K562 (cell line): ENCODE results near the gene PRR30. TPM values are rescaled to one million over a fixed set of nuclear protein-coding genes. Genes with fewer than 3 reads are reported as not detected.
A peak's percentile ranks its signal among the peaks of the same experiment; 100 is the strongest.

Experiments used
- ATAC-seq: fragments of 200-7000 bp; cut with Tn5 transposase; 3 replicates; pipeline ENCODE4 v1.9.1; 2020; ENCODE audit warnings: moderate library complexity
- BruUV-seq: library from RNA; stranded (reverse); fragments of 400-500 nt; replicated peaks from 2 replicates; lab custom pipeline; 2021; lab: Mats Ljungman, UMichigan
- CTCF ChIA-PET: fragments of 300-600 bp; formaldehyde crosslinking; extraction: SDS; loops from one replicate; lab custom pipeline; 2021; ENCODE audit warnings: low intra/inter-chr PET ratio; lab: Yijun Ruan, JAX
- POLR2A ChIA-PET: fragments of 300-600, 350-650 bp; sonication (Branson Sonifier 250); formaldehyde crosslinking; extraction: SDS; loops from one replicate; lab custom pipeline; 2021; ENCODE audit warnings: antibody characterized with exemption, inconsistent platforms; lab: Yijun Ruan, JAX
- DNase-seq, 4 experiments: peaks; one replicate each; pipeline versions ENCODE4 v3.0.0 to v3.0.0-alpha.2; 2011 to 2018; ENCODE audit warnings: low spot score in 3 of 4, mixed read lengths in 3 of 4; ENCODE audit errors: extremely low read depth in 1 of 4
- FAIRE-seq: peaks from 2 replicates; lab custom pipeline; 2011; peaks lifted over from hg19 to GRCh38; lab: Jason Lieb, UNC
- H2AFZ ChIP-seq: 2 replicates; pipeline ENCODE4 v1.6.0; 2011; ENCODE audit warnings: low read depth, low read length, control low read depth, inconsistent platforms
- H3K27ac ChIP-seq: fragments of 200-600 bp; 3 replicates; pipeline ENCODE4 v1.8.0; 2011; ENCODE audit warnings: low read depth, mild to moderate bottlenecking, control low read depth, inconsistent platforms, low read length, moderate library complexity, mixed read lengths; ENCODE audit errors: extremely low read depth
- H3K27me3 ChIP-seq, 2 experiments: fragments of 300-600 bp in 1 of 2; 2 replicates in 1 of 2; 3 replicates in 1 of 2; pipeline versions ENCODE4 v1.6.0 to v1.8.0; 2011; ENCODE audit warnings: inconsistent platforms in 2 of 2, low read length in 2 of 2, mild to moderate bottlenecking in 1 of 2, mixed read lengths in 1 of 2, moderate library complexity in 1 of 2; ENCODE audit not compliant: control insufficient read depth in 2 of 2, insufficient read depth in 2 of 2
- H3K36me3 ChIP-seq: fragments of 300-600 bp; 3 replicates; pipeline ENCODE4 v1.8.0; 2011; ENCODE audit warnings: mild to moderate bottlenecking, low read length, inconsistent platforms; ENCODE audit not compliant: control insufficient read depth, insufficient read depth
- H3K4me1 ChIP-seq, 2 experiments: fragments of 200-600 bp in 1 of 2; replicated peaks in 1 of 2; 2 replicates in 1 of 2; 3 replicates in 1 of 2; pipeline versions ENCODE4 v1.5.1 to v1.8.0; 2011; ENCODE audit warnings: inconsistent platforms in 2 of 2, low read length in 2 of 2, mild to moderate bottlenecking in 1 of 2, mixed read lengths in 1 of 2, moderate library complexity in 1 of 2; ENCODE audit not compliant: control insufficient read depth in 2 of 2, insufficient read depth in 2 of 2
- H3K4me2 ChIP-seq: 2 replicates; pipeline ENCODE4 v1.6.1; 2011; ENCODE audit warnings: low read length, control low read depth, inconsistent platforms, mixed read lengths; ENCODE audit not compliant: insufficient read depth
- H3K4me3 ChIP-seq: fragments of 200-600 bp; sonication (generic), shearing (Covaris generic); 2 replicates; pipeline ENCODE4 v1.5.1; 2016; ENCODE audit warnings: control low read depth, inconsistent platforms
- H3K79me2 ChIP-seq: fragments of 200-600 bp; 3 replicates; pipeline ENCODE4 v1.8.0; 2011; ENCODE audit warnings: low read length, inconsistent platforms; ENCODE audit not compliant: control insufficient read depth, insufficient read depth
- H3K9ac ChIP-seq, 2 experiments: 2 replicates each; pipeline versions ENCODE4 v1.6.0 to v1.6.1; 2011; ENCODE audit warnings: low read depth in 2 of 2, low read length in 2 of 2, control low read depth in 1 of 2, inconsistent platforms in 1 of 2, mild to moderate bottlenecking in 1 of 2, mixed read lengths in 1 of 2; ENCODE audit not compliant: insufficient read depth in 1 of 2
- H3K9me1 ChIP-seq: one replicate; pipeline ENCODE4 v1.6.0; 2011; ENCODE audit warnings: inconsistent platforms, mild to moderate bottlenecking, low read length, moderate library complexity; ENCODE audit not compliant: control insufficient read depth, insufficient read depth
- H3K9me3 ChIP-seq: replicated peaks from 2 replicates; pipeline ENCODE4 v1.5.1; 2011; ENCODE audit warnings: low read depth, low read length, inconsistent platforms; ENCODE audit not compliant: control insufficient read depth, insufficient read depth
- H4K20me1 ChIP-seq: replicated peaks from 2 replicates; pipeline ENCODE4 v1.6.1; 2011; ENCODE audit warnings: low read length, inconsistent platforms, mixed read lengths; ENCODE audit not compliant: control insufficient read depth, insufficient read depth
- MTF1 ChIP-seq: fragments of 250-450 bp; sonication (Bioruptor Pico); IDR thresholded peaks from 2 replicates; pipeline ENCODE4 v1.9.0; 2021; ENCODE audit warnings: moderate library complexity, mild to moderate bottlenecking, inconsistent platforms, borderline replicate concordance
- OTX1 ChIP-seq: fragments of 450-650 bp; formaldehyde crosslinking; IDR thresholded peaks from 2 replicates; pipeline ENCODE4 v1.4.0; 2022; ENCODE audit warnings: mild to moderate bottlenecking
- ZFP1 ChIP-seq: fragments of 450-650 bp; formaldehyde crosslinking; IDR thresholded peaks from 2 replicates; pipeline ENCODE4 v1.4.0; 2020; ENCODE audit warnings: mild to moderate bottlenecking, mixed read lengths
- ZNF134 ChIP-seq: fragments of 250-450 bp; sonication (Bioruptor Pico); conservative IDR thresholded peaks from 2 replicates; pipeline ENCODE4 v1.4.0; 2020
- ZNF165 ChIP-seq: fragments of 250-450 bp; sonication (Bioruptor Pico); IDR thresholded peaks from 2 replicates; pipeline ENCODE4 v1.4.0; 2020; ENCODE audit warnings: borderline replicate concordance
- ZNF232 ChIP-seq: sonication (generic); formaldehyde crosslinking; IDR thresholded peaks from 2 replicates; pipeline ENCODE4 v1.8.0; 2022; ENCODE audit warnings: mild to moderate bottlenecking, missing genetic modification reagents
- ZNF239 ChIP-seq: fragments of 250-450 bp; sonication (Bioruptor Pico); IDR thresholded peaks from 2 replicates; pipeline ENCODE4 v1.4.0; 2020; ENCODE audit warnings: mild to moderate bottlenecking
- WGBS: fragments of 100-300 bp; shearing (Covaris generic); methylation state at CpG from one replicate; pipeline ENCODE4 v1.1.6; 2016; ENCODE audit warnings: low coverage, mixed read lengths; ENCODE audit not compliant: insufficient coverage; ENCODE audit errors: missing lambda C conversion rate; 5-methylcytosine and 5-hydroxymethylcytosine counted together
- in situ Hi-C: fragments of 300-500 bp; cut with MboI; formaldehyde crosslinking; loops from 4 replicates; pipeline ENCODE4 v1.15.0; 2018; ENCODE audit warnings: inconsistent platforms, mixed read lengths
- intact Hi-C: fragments of 100-400 bp; cut with micrococcal nuclease; formaldehyde crosslinking; loops from 2 replicates; pipeline ENCODE4 v1.14.2; 2022
- polyA plus RNA-seq, 8 experiments: library from polyadenylated mRNA; depleted of rRNA in 4 of 8; stranded (reverse) in 5 of 8; unstranded in 3 of 8; fragments of >200 nt; fragmentation: Nextera tagmentation in 2 of 8; fragmentation: Illumina TruSeq in 1 of 8; extraction: Ambion mirVana in 2 of 8; extraction: Trizol in 1 of 8; gene quantifications; 2 replicates each; pipeline versions ENCODE4 v1.2.1 to v1.2.3, GENCODE V29; 2011 to 2014; ENCODE audit warnings: inconsistent platforms in 1 of 8, missing spikeins in 1 of 8
- total RNA-seq, 7 experiments: library from RNA; depleted of rRNA in 6 of 7; stranded (reverse); fragments of >200 nt in 6 of 7; fragmentation: Illumina TruSeq in 2 of 7; extraction: Trizol in 2 of 7; gene quantifications; 2 replicates each; pipeline versions ENCODE4 v1.2.1 to v1.2.3, GENCODE V29; 2011 to 2021; ENCODE audit warnings: low replicate concordance in 1 of 7

Gene PRR30
- total and polyA plus RNA-seq, 9 of the 15 experiments (the other 6 are each of a cell fraction or from before 2014, with no cell fraction given): not detected

DNA sequence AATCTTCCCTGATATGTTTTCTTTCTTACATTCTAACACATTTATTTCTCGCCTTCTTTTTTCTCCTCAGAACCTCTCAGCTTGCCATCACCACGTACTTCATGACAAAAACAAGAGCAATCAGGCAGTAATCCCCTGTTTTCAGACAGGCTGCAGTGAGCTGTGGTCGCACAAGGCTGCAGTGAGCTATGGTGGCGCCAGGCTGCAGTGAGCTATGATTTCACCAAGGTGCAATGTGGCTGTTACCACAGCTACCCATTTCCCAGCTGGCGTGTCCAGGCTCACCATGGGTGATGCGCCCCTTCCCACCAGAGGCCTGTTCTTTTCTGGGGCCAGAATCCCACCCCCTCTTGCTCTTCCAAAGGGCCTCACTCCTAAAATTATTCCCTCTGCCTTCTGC is 35.4 kb upstream of the PRR30 start:
- peak; percentile 42; the same call in 2 of the 3 replicates for ATAC-seq
- H3K36me3 ChIP-seq: no peaks in the 10 kb centered on the region
- H4K20me1 ChIP-seq: no peaks in the 10 kb centered on the region
- H3K4me3 ChIP-seq: no peak overlapping the region
- no peaks in the 10 kb centered on the region for H3K9me3 ChIP-seq
- H3K9me1 ChIP-seq: no peaks in the 10 kb centered on the region
- no peak overlapping the region for H2AFZ ChIP-seq
- H3K79me2 ChIP-seq: no peaks in the 10 kb centered on the region
- H3K27ac ChIP-seq: no peak overlapping the region
- ChIA-PET CTCF (no interaction called here), POLR2A (interaction anchor here (0.6 to 1.9 kb wide), 4 partner anchors 9 to 38 kb away, joined by 3 to 8 read pairs (median 4); no protein-coding TSS in a partner anchor)
- H3K27me3 ChIP-seq: peaks cover 17 to 42% of the 10 kb centered on the region in 2 experiments; a peak in 4 of 5 replicates
- in situ Hi-C loops (no loop called here), intact Hi-C loops (no loop called here)
- 2% methylated on average over 6 of the region's 6 CpGs for WGBS
- BruUV-seq: no TSS peak
- no peak overlapping the region for H3K4me2 ChIP-seq
- no peak for DNase-seq
- H3K9ac ChIP-seq: no peak overlapping the region
- no peak for FAIRE-seq
- peaks cover 8 to 9% of the 10 kb centered on the region in 2 experiments; a peak in 3 of 5 replicates for H3K4me1 ChIP-seq
- TF ChIP-seq OTX1 (CRISPR knock-in tag) (no peak), ZNF239 (CRISPR knock-in tag) (no peak), ZNF134 (CRISPR knock-in tag) (no peak), ZFP1 (no peak), ZNF165 (CRISPR knock-in tag) (no peak), MTF1 (CRISPR knock-in tag) (no peak), ZNF232 (CRISPR knock-in tag) (no peak)
